DOHH2 (cell line): ENCODE results near the gene LTA4H.

Experiments
- EZH2phosphoT487 ChIP-seq: fragments of 200-600 bp; sonication (generic); IDR thresholded peaks from 2 replicates; pipeline ENCODE4 v1.6.1; 2017; ENCODE audit warnings: borderline replicate concordance, mild to moderate bottlenecking, antibody characterized with exemption, low read length, moderate library complexity, mixed read lengths
- TF ChIP-seq, protein P1 (sequence below): fragments of 200-600 bp; sonication (generic); IDR thresholded peaks from one replicate; pipeline ENCODE4 v1.5.1; 2014; ENCODE audit warnings: antibody characterized with exemption, mild to moderate bottlenecking, low read depth, low read length; ENCODE audit not compliant: poor library complexity, severe bottlenecking

DNA sequence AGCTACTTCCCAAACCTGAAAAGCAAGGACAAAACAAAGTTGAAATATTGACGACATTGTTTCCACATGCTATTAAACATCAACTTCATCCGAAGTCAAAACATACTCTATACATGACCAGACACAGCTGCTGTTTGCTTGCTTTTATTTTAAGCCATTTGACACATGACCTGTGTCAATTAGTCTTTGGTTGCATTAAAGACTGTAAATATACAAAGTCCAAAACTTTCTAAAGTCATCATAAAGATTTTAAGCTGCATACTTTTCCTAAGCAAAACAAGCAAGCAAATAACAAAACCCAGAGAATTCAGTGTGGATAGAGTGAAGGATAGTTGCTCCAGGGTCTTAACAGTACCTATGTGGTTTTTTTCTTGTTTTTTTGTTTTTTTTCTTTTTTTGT, 61.0 kb downstream of the LTA4H start:
- TF ChIP-seq, protein P1, sequence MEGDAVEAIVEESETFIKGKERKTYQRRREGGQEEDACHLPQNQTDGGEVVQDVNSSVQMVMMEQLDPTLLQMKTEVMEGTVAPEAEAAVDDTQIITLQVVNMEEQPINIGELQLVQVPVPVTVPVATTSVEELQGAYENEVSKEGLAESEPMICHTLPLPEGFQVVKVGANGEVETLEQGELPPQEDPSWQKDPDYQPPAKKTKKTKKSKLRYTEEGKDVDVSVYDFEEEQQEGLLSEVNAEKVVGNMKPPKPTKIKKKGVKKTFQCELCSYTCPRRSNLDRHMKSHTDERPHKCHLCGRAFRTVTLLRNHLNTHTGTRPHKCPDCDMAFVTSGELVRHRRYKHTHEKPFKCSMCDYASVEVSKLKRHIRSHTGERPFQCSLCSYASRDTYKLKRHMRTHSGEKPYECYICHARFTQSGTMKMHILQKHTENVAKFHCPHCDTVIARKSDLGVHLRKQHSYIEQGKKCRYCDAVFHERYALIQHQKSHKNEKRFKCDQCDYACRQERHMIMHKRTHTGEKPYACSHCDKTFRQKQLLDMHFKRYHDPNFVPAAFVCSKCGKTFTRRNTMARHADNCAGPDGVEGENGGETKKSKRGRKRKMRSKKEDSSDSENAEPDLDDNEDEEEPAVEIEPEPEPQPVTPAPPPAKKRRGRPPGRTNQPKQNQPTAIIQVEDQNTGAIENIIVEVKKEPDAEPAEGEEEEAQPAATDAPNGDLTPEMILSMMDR: no peak
- no peak for TF ChIP-seq EZH2phosphoT487
